BJ (cell line): ENCODE data around the gene LAPTM5. TPM values are rescaled to one million over a fixed set of nuclear protein-coding genes. Genes with fewer than 3 reads are reported as not detected.

Experiments used
- CTCF ChIA-PET: fragments of 350-600 bp; formaldehyde crosslinking; extraction: SDS; loops from one replicate; lab custom pipeline; 2021; ENCODE audit warnings: antibody characterized with exemption, inconsistent platforms; lab: Yijun Ruan, JAX
- POLR2A ChIA-PET: fragments of 300-600 bp; sonication (Branson Sonifier 250); formaldehyde crosslinking; extraction: SDS; loops from one replicate; lab custom pipeline; 2021; ENCODE audit warnings: antibody characterized with exemption; lab: Charles Lee
- DNase-seq: peaks from one replicate; pipeline ENCODE4 v3.0.0-alpha.2; 2011; ENCODE audit warnings: low read depth
- H3K27me3 ChIP-seq: 2 replicates; pipeline ENCODE4 v1.6.0; 2011; ENCODE audit warnings: low read length; ENCODE audit not compliant: control insufficient read depth, insufficient read depth
- H3K36me3 ChIP-seq: 2 replicates; pipeline ENCODE4 v1.5.1; 2011; ENCODE audit warnings: low read length; ENCODE audit not compliant: control insufficient read depth, insufficient read depth
- H3K4me3 ChIP-seq: 2 replicates; pipeline ENCODE4 v1.5.1; 2011; ENCODE audit warnings: low read depth, mild to moderate bottlenecking, control low read depth, low read length
- polyA plus RNA-seq: library from polyadenylated mRNA; depleted of rRNA; stranded (reverse); fragments of >200 nt; gene quantifications from 2 replicates; pipeline ENCODE4 v1.2.3, GENCODE V29; 2011
- TF ChIP-seq, protein P1 (sequence below): IDR thresholded peaks from 2 replicates; pipeline ENCODE4 v1.5.1; 2011; ENCODE audit warnings: low read depth, mild to moderate bottlenecking, control low read depth, inconsistent platforms, low read length, moderate library complexity; ENCODE audit not compliant: insufficient read depth

Gene LAPTM5
- polyA plus RNA-seq, 1 experiment, result 2.1 TPM

DNA sequence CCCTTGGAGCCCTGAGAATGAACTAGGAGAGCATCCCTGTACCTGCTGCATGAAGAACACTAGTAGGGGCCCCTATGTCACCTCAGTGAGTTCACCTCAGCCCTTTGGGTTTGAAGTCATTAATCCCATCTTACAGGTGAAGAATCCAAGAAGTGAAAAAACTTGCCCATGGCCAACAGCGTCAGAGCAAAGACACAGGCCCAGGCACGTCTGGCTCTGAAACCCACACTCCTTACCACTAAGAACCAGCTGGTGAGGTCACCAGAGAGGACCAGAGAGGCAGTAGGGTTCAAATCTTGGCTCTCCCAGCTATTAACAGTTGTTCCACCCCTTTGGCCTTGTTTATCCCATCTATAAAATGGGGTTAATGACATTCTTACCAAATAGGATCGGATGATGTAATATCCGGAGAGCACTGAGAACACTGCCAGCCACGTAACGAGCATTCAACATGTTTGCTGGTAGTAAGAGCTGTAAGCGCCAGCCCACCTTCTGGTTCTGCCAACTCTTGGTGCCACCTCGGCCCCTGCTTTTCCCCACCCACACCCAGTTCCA, 43.0 kb downstream of the LAPTM5 start:
- TF ChIP-seq, protein P1, sequence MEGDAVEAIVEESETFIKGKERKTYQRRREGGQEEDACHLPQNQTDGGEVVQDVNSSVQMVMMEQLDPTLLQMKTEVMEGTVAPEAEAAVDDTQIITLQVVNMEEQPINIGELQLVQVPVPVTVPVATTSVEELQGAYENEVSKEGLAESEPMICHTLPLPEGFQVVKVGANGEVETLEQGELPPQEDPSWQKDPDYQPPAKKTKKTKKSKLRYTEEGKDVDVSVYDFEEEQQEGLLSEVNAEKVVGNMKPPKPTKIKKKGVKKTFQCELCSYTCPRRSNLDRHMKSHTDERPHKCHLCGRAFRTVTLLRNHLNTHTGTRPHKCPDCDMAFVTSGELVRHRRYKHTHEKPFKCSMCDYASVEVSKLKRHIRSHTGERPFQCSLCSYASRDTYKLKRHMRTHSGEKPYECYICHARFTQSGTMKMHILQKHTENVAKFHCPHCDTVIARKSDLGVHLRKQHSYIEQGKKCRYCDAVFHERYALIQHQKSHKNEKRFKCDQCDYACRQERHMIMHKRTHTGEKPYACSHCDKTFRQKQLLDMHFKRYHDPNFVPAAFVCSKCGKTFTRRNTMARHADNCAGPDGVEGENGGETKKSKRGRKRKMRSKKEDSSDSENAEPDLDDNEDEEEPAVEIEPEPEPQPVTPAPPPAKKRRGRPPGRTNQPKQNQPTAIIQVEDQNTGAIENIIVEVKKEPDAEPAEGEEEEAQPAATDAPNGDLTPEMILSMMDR, result no peak
- CTCF ChIA-PET, result no interaction called here

DNA sequence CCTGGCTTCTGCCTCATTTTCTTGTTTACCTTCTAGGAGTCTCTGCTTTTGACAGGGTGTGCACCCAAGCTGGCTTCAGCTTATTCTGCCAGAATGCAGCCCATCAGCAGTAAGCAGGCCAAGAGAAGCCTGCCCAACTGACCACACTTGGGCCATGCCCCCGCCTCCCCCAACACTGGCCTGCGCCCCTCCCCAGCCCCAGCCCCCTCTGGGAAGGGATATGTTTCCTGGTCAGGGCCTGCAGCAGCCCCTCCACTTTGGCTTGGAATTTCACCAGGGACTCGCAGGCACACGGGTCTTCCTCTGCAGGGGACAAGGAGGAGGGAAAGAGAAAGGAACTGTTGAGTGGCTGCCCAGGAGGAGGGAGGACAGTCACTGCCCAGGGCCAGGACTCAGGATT, 43.5 kb downstream of the LAPTM5 start:
- Histone ChIP-seq H3K36me3 (no peaks in the 10 kb centered on the region), H3K4me3 (no peak overlapping the region), H3K27me3 (peaks cover 13% of the 10 kb centered on the region)
- DNase-seq, result no peak
- ChIA-PET POLR2A (no interaction called here), CTCF (interaction anchor here (0.6 kb wide), 1 partner anchor 353 kb away, joined by 5 read pairs; no protein-coding TSS in a partner anchor)
- TF ChIP-seq, protein P1, result no peak

More for the DNA sequence above, 43.0 kb downstream of the LAPTM5 start:
- peaks cover 13% of the 10 kb centered on the region for H3K27me3 ChIP-seq
- H3K4me3 ChIP-seq, result no peak overlapping the region
- H3K36me3 ChIP-seq, result no peaks in the 10 kb centered on the region
- no peak for DNase-seq
- POLR2A ChIA-PET, result no interaction called here

DNA sequence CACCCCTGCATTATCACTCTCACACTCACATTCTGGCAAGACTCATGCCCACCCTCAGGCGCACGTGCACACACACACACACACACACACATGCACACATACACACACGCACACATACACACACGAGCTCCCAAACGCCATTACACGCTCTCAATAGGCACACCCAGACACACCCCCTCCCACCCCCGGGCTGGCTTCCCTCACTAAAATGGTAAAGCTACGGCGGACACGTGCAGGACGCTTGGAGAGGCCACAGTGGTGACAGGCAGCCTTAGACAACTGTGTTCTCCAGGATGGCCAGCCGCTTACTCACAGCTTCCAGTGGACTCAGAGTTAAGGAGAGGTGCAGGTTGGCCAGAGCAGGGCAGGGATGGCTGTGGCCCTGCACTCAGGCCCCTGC, 44.3 kb downstream of the LAPTM5 start:
- peaks cover 13% of the 10 kb centered on the region for H3K27me3 ChIP-seq
- no peak for DNase-seq

DNA sequence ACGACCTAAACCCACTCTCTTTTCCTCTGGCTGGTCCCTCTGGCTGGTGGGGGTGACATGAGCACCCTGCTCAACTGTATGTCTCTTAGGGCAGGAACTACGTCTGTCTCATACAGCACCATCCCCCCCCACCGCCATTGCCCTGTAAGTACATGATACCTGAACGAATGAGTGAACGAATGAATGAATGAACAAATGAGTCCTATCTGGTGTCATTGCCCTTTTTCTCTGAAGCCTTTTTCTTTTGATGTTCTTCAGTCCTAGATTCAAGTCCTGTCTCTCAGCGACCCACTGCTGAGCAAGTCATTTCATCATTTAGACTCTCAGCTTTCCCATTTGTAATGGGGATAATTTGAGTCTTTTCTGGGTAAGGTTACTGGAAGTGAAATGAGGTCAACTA, 45.0 kb downstream of the LAPTM5 start:
- no peak for DNase-seq
- POLR2A ChIA-PET, result no interaction called here
- CTCF ChIA-PET, result interaction anchor here (1.3 to 2.2 kb wide), 2 partner anchors 9 to 333 kb away, joined by 3 to 7 read pairs; no protein-coding TSS in a partner anchor
- H3K36me3 ChIP-seq, result no peaks in the 10 kb centered on the region
- H3K27me3 ChIP-seq, result peaks cover 13% of the 10 kb centered on the region
- no peak overlapping the region for H3K4me3 ChIP-seq
- TF ChIP-seq, protein P1, result no peak

More for the DNA sequence above, 44.3 kb downstream of the LAPTM5 start:
- ChIA-PET POLR2A (no interaction called here), CTCF (interaction anchor here (0.6 to 2.2 kb wide), 3 partner anchors 10 to 353 kb away, joined by 3 to 7 read pairs (median 5); no protein-coding TSS in a partner anchor)
- no peaks in the 10 kb centered on the region for H3K36me3 ChIP-seq
- H3K4me3 ChIP-seq, result no peak overlapping the region
- TF ChIP-seq, protein P1, result no peak

DNA sequence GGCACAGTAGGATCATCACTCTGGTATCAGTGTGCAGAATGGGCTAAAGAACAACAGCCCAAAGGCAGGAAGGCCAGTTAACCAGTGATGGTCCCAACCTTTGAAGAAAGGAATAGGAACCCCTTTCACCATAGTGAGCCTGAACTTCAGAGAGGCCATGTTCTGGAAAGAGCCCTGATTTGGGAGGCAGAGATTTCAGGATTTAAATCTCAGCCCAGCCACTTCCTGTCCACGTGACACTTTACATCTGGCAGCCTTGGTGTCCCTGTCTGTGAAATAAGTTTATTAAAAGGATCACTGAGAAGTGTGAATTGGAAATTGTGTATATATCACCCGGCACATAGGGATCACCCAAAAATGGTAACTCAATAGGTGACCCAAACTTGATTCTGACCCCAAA, 47.2 kb downstream of the LAPTM5 start:
- TF ChIP-seq, protein P1, result no peak
- Histone ChIP-seq H3K36me3 (no peaks in the 10 kb centered on the region), H3K27me3 (peaks cover 13% of the 10 kb centered on the region), H3K4me3 (no peak overlapping the region)
- CTCF ChIA-PET, result no interaction called here
- POLR2A ChIA-PET, result no interaction called here
- no peak for DNase-seq
